Endothelial cell of umbilical vein (primary cell): Measurements from ENCODE around the gene SPPL2C. TPM values are rescaled to one million over a fixed set of nuclear protein-coding genes. Genes with fewer than 3 reads are reported as not detected.

Experiments
- BruUV-seq: library from RNA; stranded (reverse); fragments of 400-500 nt; replicated peaks from 2 replicates; lab custom pipeline; 2021; lab: Mats Ljungman, UMichigan
- CTCF ChIA-PET: fragments of 300-600, 350-600 bp; sonication (Branson Sonifier 250); formaldehyde crosslinking; loops from one replicate; lab custom pipeline; 2021; ENCODE audit warnings: antibody characterized with exemption, inconsistent platforms; lab: Charles Lee
- POLR2A ChIA-PET: fragments of 300-600, 350-600 bp; sonication (Branson Sonifier 250); formaldehyde crosslinking; loops from one replicate; lab custom pipeline; 2021; ENCODE audit warnings: antibody characterized with exemption, inconsistent platforms; lab: Charles Lee
- DNase-seq: peaks from one replicate; pipeline ENCODE4 v3.0.0-alpha.2; 2011; ENCODE audit warnings: low read depth, low spot score
- FAIRE-seq: peaks from 2 replicates; lab custom pipeline; 2011; peaks lifted over from hg19 to GRCh38; lab: Jason Lieb, UNC
- H2AFZ ChIP-seq: 2 replicates; pipeline ENCODE4 v1.6.0; 2012; ENCODE audit warnings: low read depth, low read length, control low read depth, inconsistent platforms
- H3K27ac ChIP-seq: 2 replicates; pipeline ENCODE4 v1.5.1; 2011; ENCODE audit warnings: low read depth, mild to moderate bottlenecking, control low read depth, low read length, moderate library complexity; ENCODE audit not compliant: insufficient read depth
- H3K27me3 ChIP-seq, 2 experiments: 2 replicates each; pipeline versions ENCODE4 v1.6.0 to v1.6.1; 2011; ENCODE audit warnings: low read length in 2 of 2, mixed read lengths in 1 of 2; ENCODE audit not compliant: control insufficient read depth in 2 of 2, insufficient read depth in 2 of 2
- H3K36me3 ChIP-seq, 2 experiments: 2 replicates in 1 of 2; 3 replicates in 1 of 2; pipeline ENCODE4 v1.5.1; 2011; ENCODE audit warnings: low read length in 2 of 2, mild to moderate bottlenecking in 1 of 2, moderate library complexity in 1 of 2; ENCODE audit not compliant: control insufficient read depth in 2 of 2, insufficient read depth in 2 of 2; ENCODE audit errors: extremely low read depth in 1 of 2
- H3K4me1 ChIP-seq: 3 replicates; pipeline ENCODE4 v1.5.1; 2011; ENCODE audit warnings: mild to moderate bottlenecking, low read length; ENCODE audit not compliant: control insufficient read depth, insufficient read depth; ENCODE audit errors: extremely low read depth
- H3K4me2 ChIP-seq: 2 replicates; pipeline ENCODE4 v1.6.1; 2011; ENCODE audit warnings: low read length, control low read depth, mixed read lengths; ENCODE audit not compliant: insufficient read depth
- H3K4me3 ChIP-seq, 3 experiments: fragments of 200-600 bp in 1 of 3; sonication (generic), shearing (Covaris generic) in 1 of 3; replicated peaks in 1 of 3; 2 replicates each; pipeline ENCODE4 v1.5.1; 2011 to 2016; ENCODE audit warnings: control low read depth in 3 of 3, low read length in 3 of 3, mild to moderate bottlenecking in 2 of 3, inconsistent platforms in 1 of 3, low read depth in 1 of 3, moderate library complexity in 1 of 3; ENCODE audit not compliant: insufficient read depth in 1 of 3
- H3K79me2 ChIP-seq: 2 replicates; pipeline ENCODE4 v1.6.0; 2012; ENCODE audit warnings: low read length, inconsistent platforms; ENCODE audit not compliant: control insufficient read depth, insufficient read depth
- H3K9ac ChIP-seq: replicated peaks from 2 replicates; pipeline ENCODE3; 2011; ENCODE audit warnings: low read length, control low read depth; ENCODE audit not compliant: insufficient read depth; ENCODE audit errors: extremely low read depth
- H3K9me1 ChIP-seq: replicated peaks from 3 replicates; pipeline ENCODE4 v1.6.0; 2011; ENCODE audit warnings: mild to moderate bottlenecking, low read length; ENCODE audit not compliant: control insufficient read depth, insufficient read depth; ENCODE audit errors: extremely low read depth
- H3K9me3 ChIP-seq: replicated peaks from 2 replicates; pipeline ENCODE4 v1.5.1; 2012; ENCODE audit warnings: low read length, inconsistent platforms; ENCODE audit not compliant: control insufficient read depth, insufficient read depth
- H4K20me1 ChIP-seq: replicated peaks from 2 replicates; pipeline ENCODE3; 2011; ENCODE audit warnings: mild to moderate bottlenecking, low read length; ENCODE audit not compliant: control insufficient read depth, insufficient read depth; ENCODE audit errors: extremely low read depth
- EZH2 ChIP-seq: IDR thresholded peaks from 2 replicates; pipeline ENCODE4 v1.6.1; 2012; ENCODE audit warnings: borderline replicate concordance, low read depth, mild to moderate bottlenecking, moderate library complexity, low read length, inconsistent platforms; ENCODE audit not compliant: severe bottlenecking
- FOS ChIP-seq: IDR thresholded peaks from 2 replicates; pipeline ENCODE4 v1.6.1; 2011; ENCODE audit warnings: mild to moderate bottlenecking, low read length, moderate library complexity, borderline replicate concordance; ENCODE audit not compliant: insufficient read depth
- GATA2 ChIP-seq: IDR thresholded peaks from 2 replicates; pipeline ENCODE4 v1.7.0; 2011; ENCODE audit warnings: low read depth, mild to moderate bottlenecking, moderate library complexity, mixed read lengths, low read length; ENCODE audit not compliant: insufficient read length, insufficient read depth
- JUN ChIP-seq: IDR thresholded peaks from 2 replicates; pipeline ENCODE4 v1.6.1; 2011; ENCODE audit warnings: borderline replicate concordance, low read depth; ENCODE audit not compliant: insufficient read length, insufficient read depth
- MYC ChIP-seq: IDR thresholded peaks from one replicate; pipeline ENCODE4 v1.6.1; 2011; ENCODE audit warnings: mild to moderate bottlenecking, low read depth, low read length
- POLR2A ChIP-seq: IDR thresholded peaks from 2 replicates; pipeline ENCODE4 v1.6.1; 2012; ENCODE audit warnings: low read depth, mild to moderate bottlenecking, control low read depth, low read length
- POLR2AphosphoS5 ChIP-seq: IDR thresholded peaks from 2 replicates; pipeline ENCODE4 v1.6.1; 2012; ENCODE audit warnings: low read depth, mild to moderate bottlenecking, control low read depth, low read length, moderate library complexity; ENCODE audit not compliant: insufficient read depth
- dilution Hi-C: fragments of 300-500 bp; cut with MboI; formaldehyde crosslinking; loops from one replicate; pipeline ENCODE4 v1.15.0; 2019; ENCODE audit warnings: low sequenced_read_pairs; ENCODE audit not compliant: extremely low pct_ligation_motif_present
- intact Hi-C: fragments of 100-400 bp; cut with micrococcal nuclease; formaldehyde crosslinking; loops from one replicate; pipeline ENCODE4 v1.10.0; 2022
- polyA plus RNA-seq, 4 experiments: library from polyadenylated mRNA; depleted of rRNA in 3 of 4; stranded (reverse) in 3 of 4; unstranded in 1 of 4; fragments of >200 nt; gene quantifications; 2 replicates each; pipeline versions ENCODE4 v1.2.1 to v1.2.3, GENCODE V29; 2011 to 2012; ENCODE audit warnings: missing spikeins in 1 of 4
- total RNA-seq: library from RNA; stranded (reverse); gene quantifications from 2 replicates; pipeline ENCODE4 v1.2.3, GENCODE V29; 2021
- TF ChIP-seq, protein P1 (sequence below): IDR thresholded peaks from 2 replicates; pipeline ENCODE4 v1.6.1; 2011; ENCODE audit not compliant: insufficient read depth, insufficient read length
- TF ChIP-seq, protein P2 (sequence below), 2 donors: IDR thresholded peaks; 1 replicate in 1 of 2; 2 replicates in 1 of 2; pipeline ENCODE4 v1.5.1; 2011; ENCODE audit warnings: low read length in 2 of 2, mild to moderate bottlenecking in 2 of 2, moderate library complexity in 2 of 2, control low read depth in 1 of 2, inconsistent platforms in 1 of 2, low read depth in 1 of 2; ENCODE audit not compliant: insufficient read depth in 1 of 2; ENCODE audit errors: extremely low read depth in 1 of 2

SPPL2C gene
- total and polyA plus RNA-seq, 2 donors (not counting 3 experiments of a cell fraction or from before 2014, with no cell fraction given) = not detected

DNA sequence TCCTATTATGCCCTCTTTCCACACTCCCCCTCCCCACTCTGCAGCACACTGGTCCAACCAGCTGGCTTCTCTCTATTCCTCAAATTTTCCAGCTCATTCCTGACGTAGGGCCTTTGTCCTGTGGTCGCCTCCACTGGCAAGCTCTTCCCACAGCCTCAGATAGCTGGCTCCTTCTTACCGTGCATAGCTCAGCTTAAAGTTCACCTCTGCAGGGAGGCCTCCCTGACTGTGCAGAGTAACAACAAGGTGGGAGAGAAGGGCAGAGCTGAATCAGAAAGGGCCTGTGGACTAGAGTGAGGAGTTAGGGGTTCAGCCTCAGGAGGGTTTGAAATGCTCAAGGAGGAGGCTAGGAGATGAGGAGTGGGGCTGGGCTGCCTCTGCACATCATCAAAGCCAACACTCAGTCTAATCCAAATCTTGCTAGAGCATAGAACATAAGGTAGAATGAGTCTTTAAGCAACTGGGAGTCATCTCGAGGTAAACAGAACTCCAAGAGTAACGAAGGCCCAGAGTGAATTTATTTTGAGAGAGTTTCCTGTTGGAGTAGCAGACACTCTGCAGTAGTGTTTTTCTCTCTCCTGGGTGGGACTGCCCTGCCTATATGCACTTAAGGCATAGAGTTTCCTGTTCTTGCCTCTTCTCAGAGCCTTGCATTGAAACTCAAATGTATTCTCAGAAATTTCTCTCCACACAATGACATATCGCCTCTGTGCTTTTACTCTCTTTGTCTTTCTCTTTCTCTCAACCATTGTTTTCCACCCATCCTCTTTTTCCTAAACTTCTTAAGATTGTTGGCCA lies 19.4 kb downstream of the SPPL2C start:
- no peak overlapping the region for H3K9ac ChIP-seq
- intact Hi-C loops = no loop called here
- no peak overlapping the region for H3K4me3 ChIP-seq
- TF ChIP-seq GATA2 (no peak), EZH2 (no peak), POLR2A (no peak), POLR2AphosphoS5 (no peak), FOS (no peak), MYC (no peak), JUN (no peak)
- TF ChIP-seq, protein P1, sequence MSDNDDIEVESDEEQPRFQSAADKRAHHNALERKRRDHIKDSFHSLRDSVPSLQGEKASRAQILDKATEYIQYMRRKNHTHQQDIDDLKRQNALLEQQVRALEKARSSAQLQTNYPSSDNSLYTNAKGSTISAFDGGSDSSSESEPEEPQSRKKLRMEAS = no peak
- TF ChIP-seq, protein P2, sequence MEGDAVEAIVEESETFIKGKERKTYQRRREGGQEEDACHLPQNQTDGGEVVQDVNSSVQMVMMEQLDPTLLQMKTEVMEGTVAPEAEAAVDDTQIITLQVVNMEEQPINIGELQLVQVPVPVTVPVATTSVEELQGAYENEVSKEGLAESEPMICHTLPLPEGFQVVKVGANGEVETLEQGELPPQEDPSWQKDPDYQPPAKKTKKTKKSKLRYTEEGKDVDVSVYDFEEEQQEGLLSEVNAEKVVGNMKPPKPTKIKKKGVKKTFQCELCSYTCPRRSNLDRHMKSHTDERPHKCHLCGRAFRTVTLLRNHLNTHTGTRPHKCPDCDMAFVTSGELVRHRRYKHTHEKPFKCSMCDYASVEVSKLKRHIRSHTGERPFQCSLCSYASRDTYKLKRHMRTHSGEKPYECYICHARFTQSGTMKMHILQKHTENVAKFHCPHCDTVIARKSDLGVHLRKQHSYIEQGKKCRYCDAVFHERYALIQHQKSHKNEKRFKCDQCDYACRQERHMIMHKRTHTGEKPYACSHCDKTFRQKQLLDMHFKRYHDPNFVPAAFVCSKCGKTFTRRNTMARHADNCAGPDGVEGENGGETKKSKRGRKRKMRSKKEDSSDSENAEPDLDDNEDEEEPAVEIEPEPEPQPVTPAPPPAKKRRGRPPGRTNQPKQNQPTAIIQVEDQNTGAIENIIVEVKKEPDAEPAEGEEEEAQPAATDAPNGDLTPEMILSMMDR (IDR thresholded peaks at IDR 0.05; ENCODE audit: extremely low read depth in 1 of 2, insufficient read depth in 1 of 2, low read depth in 1 of 2, low read length in 2 of 2) = no peak
- DNase-seq (no peak), FAIRE-seq (no peak)
- H3K4me1 ChIP-seq = no peaks in the 10 kb centered on the region
- no peak overlapping the region for H3K27ac ChIP-seq
- dilution Hi-C loops = no loop called here
- H3K4me2 ChIP-seq = no peak overlapping the region
- ChIA-PET CTCF (no interaction called here), POLR2A (interaction anchor here (0.6 kb wide), 1 partner anchor 9 kb away, joined by 3 read pairs; no protein-coding TSS in a partner anchor)
- no TSS peak for BruUV-seq
- no peak overlapping the region for H2AFZ ChIP-seq
- H3K9me3 ChIP-seq = no peaks in the 10 kb centered on the region
- no peaks in the 10 kb centered on the region for H3K79me2 ChIP-seq
- H3K27me3 ChIP-seq = peaks cover 4 to 5% of the 10 kb centered on the region in 2 experiments
- H4K20me1 ChIP-seq = no peaks in the 10 kb centered on the region
- H3K9me1 ChIP-seq = no peaks in the 10 kb centered on the region
- no peaks in the 10 kb centered on the region for H3K36me3 ChIP-seq
